GM12878 (cell line): ENCODE measurements around the gene AKT1S1. TPM values are rescaled to one million over a fixed set of nuclear protein-coding genes. Genes with fewer than 3 reads are reported as not detected.

Experiments used
- BCL11A ChIP-seq: IDR thresholded peaks from 2 replicates; pipeline ENCODE4 v1.6.1; 2011; ENCODE audit warnings: low read depth, low read length
- BCLAF1 ChIP-seq: fragments of 450-650 bp; IDR thresholded peaks from 2 replicates; pipeline ENCODE4 v1.6.1; 2017; ENCODE audit warnings: antibody characterized with exemption, mild to moderate bottlenecking, moderate library complexity
- CUX1 ChIP-seq: IDR thresholded peaks from 2 replicates; pipeline ENCODE4 v1.6.1; 2012; ENCODE audit warnings: improper control_type of control experiment, low read depth, low read length; ENCODE audit not compliant: insufficient replicate concordance
- FOXK2 ChIP-seq: fragments of 450-650 bp; IDR thresholded peaks from 2 replicates; pipeline ENCODE4 v1.6.1; 2017; ENCODE audit warnings: mild to moderate bottlenecking, moderate library complexity
- JUNB ChIP-seq: IDR thresholded peaks from 2 replicates; pipeline ENCODE4 v1.6.1; 2016; ENCODE audit warnings: antibody characterized with exemption, mild to moderate bottlenecking
- JUND ChIP-seq: IDR thresholded peaks from 2 replicates; pipeline ENCODE4 v1.6.1; 2012; ENCODE audit warnings: low read depth, mild to moderate bottlenecking, low read length, improper control_type of control experiment, moderate library complexity
- KLF5 ChIP-seq: fragments of 450-650 bp; IDR thresholded peaks from 2 replicates; pipeline ENCODE4 v1.6.1; 2014; ENCODE audit warnings: mild to moderate bottlenecking; ENCODE audit not compliant: partially characterized antibody
- MEF2A ChIP-seq: IDR thresholded peaks from 2 replicates; pipeline ENCODE4 v1.6.1; 2011; ENCODE audit warnings: low read depth, mild to moderate bottlenecking, low read length, moderate library complexity; ENCODE audit not compliant: insufficient read depth
- MLLT1 ChIP-seq: fragments of 450-650 bp; IDR thresholded peaks from 2 replicates; pipeline ENCODE4 v1.6.1; 2016; ENCODE audit warnings: mild to moderate bottlenecking
- MTA3 ChIP-seq: IDR thresholded peaks from 2 replicates; pipeline ENCODE4 v1.6.1; 2012; ENCODE audit warnings: low read length, inconsistent platforms, borderline replicate concordance
- MYB ChIP-seq: fragments of 150-350 bp; IDR thresholded peaks from 2 replicates; pipeline ENCODE4 v1.6.1; 2014; ENCODE audit warnings: mild to moderate bottlenecking, low read depth, low read length, borderline replicate concordance
- MYC ChIP-seq: IDR thresholded peaks from 2 replicates; pipeline ENCODE4 v1.6.1; 2011; ENCODE audit warnings: mild to moderate bottlenecking, low read length, moderate library complexity, inconsistent platforms; ENCODE audit not compliant: insufficient read depth, insufficient replicate concordance, insufficient read length, severe bottlenecking
- NKRF ChIP-seq: fragments of 450-650 bp; conservative IDR thresholded peaks from 2 replicates; pipeline ENCODE4 v1.6.1; 2017; ENCODE audit warnings: mild to moderate bottlenecking, moderate library complexity
- PML ChIP-seq: IDR thresholded peaks from 2 replicates; pipeline ENCODE4 v1.6.1; 2012; ENCODE audit warnings: low read length, inconsistent platforms
- SMAD5 ChIP-seq: IDR thresholded peaks from 2 replicates; pipeline ENCODE4 v1.6.1; 2016; ENCODE audit warnings: antibody characterized with exemption, low read depth
- STAT1 ChIP-seq: fragments of 450-650 bp; conservative IDR thresholded peaks from 2 replicates; pipeline ENCODE4 v1.6.1; 2014; ENCODE audit warnings: antibody characterized with exemption, mild to moderate bottlenecking
- TCF3 ChIP-seq: IDR thresholded peaks from 2 replicates; pipeline ENCODE4 v1.6.1; 2012; ENCODE audit warnings: low read depth, mild to moderate bottlenecking, low read length, borderline replicate concordance; ENCODE audit not compliant: insufficient read depth
- YY1 ChIP-seq: IDR thresholded peaks from 2 replicates; pipeline ENCODE4 v1.6.1; 2011; ENCODE audit warnings: low read depth, mild to moderate bottlenecking, low read length
- ZNF207 ChIP-seq: fragments of 450-650 bp; IDR thresholded peaks from 2 replicates; pipeline ENCODE4 v1.6.1; 2014; ENCODE audit warnings: antibody characterized with exemption, mild to moderate bottlenecking, borderline replicate concordance
- polyA plus RNA-seq, 11 experiments: library from polyadenylated mRNA; depleted of rRNA in 4 of 11; unstranded in 6 of 11; stranded (reverse) in 5 of 11; fragments of >200 nt; fragmentation: Nextera tagmentation in 4 of 11; fragmentation: Illumina TruSeq in 1 of 11; extraction: Ambion mirVana in 4 of 11; extraction: Trizol in 1 of 11; gene quantifications; 1 replicate in 1 of 11; 2 replicates in 10 of 11; pipeline versions ENCODE4 v1.2.1 to v1.2.3, GENCODE V29; 2011 to 2016; ENCODE audit warnings: inconsistent platforms in 2 of 11, missing spikeins in 2 of 11, low read depth in 1 of 11
- total RNA-seq, 4 experiments: library from RNA; depleted of rRNA in 3 of 4; stranded (reverse); fragments of >200 nt in 3 of 4; fragmentation: Illumina TruSeq in 1 of 4; extraction: Trizol in 1 of 4; gene quantifications; 2 replicates each; pipeline versions ENCODE4 v1.2.1 to v1.2.3, GENCODE V29; 2013 to 2021

The AKT1S1 gene
- total and polyA plus RNA-seq, 10 of the 15 experiments (the other 5 are each of a cell fraction or from before 2014, with no cell fraction given): 0.43 to 23.0 (median 12.3) TPM

GRCh38 chr19:49889687-49890348 lies 12.7 kb upstream of the AKT1S1 start (continued):
- no peak for TF ChIP-seq CUX1
- no peak for TF ChIP-seq FOXK2
- no peak for TF ChIP-seq BCL11A
- TF ChIP-seq MYB: no peak
- TF ChIP-seq TCF3: no peak
- 0 out of 2 replicates have a peak, but pooled peaks have one; percentile 58 for TF ChIP-seq MLLT1
- TF ChIP-seq MYC: peak; percentile 91
- TF ChIP-seq MTA3: no peak
- no peak for TF ChIP-seq PML
- no peak for TF ChIP-seq BCLAF1
- TF ChIP-seq STAT1: no peak
- TF ChIP-seq MEF2A: no peak
- TF ChIP-seq ZNF207: peak; percentile 65; the same call in 1 of the 2 replicates
- peak; percentile 54; the same call in 1 of the 2 replicates for TF ChIP-seq YY1
- peak; percentile 49 for TF ChIP-seq KLF5
- TF ChIP-seq SMAD5: no peak
- no peak for TF ChIP-seq JUNB
- TF ChIP-seq NKRF: peak; percentile 74
- no peak for TF ChIP-seq JUND
